AG09309 (cell line): ENCODE data around the gene FOXP1.

Source experiments
- DNase-seq: peaks from one replicate; pipeline ENCODE4 v3.0.0-alpha.2; 2010; ENCODE audit warnings: low read depth
- H3K4me3 ChIP-seq: 2 replicates; pipeline ENCODE4 v1.5.1; 2011; ENCODE audit warnings: mild to moderate bottlenecking, low read depth, low read length, moderate library complexity; ENCODE audit not compliant: control insufficient read depth
- TF ChIP-seq, protein P1 (sequence below): IDR thresholded peaks from 2 replicates; pipeline ENCODE4 v1.5.1; 2011; ENCODE audit warnings: mild to moderate bottlenecking, low read depth, low read length, inconsistent platforms; ENCODE audit not compliant: insufficient read depth, control insufficient read depth; ENCODE audit errors: missing control alignments

The FOXP1 gene

DNA sequence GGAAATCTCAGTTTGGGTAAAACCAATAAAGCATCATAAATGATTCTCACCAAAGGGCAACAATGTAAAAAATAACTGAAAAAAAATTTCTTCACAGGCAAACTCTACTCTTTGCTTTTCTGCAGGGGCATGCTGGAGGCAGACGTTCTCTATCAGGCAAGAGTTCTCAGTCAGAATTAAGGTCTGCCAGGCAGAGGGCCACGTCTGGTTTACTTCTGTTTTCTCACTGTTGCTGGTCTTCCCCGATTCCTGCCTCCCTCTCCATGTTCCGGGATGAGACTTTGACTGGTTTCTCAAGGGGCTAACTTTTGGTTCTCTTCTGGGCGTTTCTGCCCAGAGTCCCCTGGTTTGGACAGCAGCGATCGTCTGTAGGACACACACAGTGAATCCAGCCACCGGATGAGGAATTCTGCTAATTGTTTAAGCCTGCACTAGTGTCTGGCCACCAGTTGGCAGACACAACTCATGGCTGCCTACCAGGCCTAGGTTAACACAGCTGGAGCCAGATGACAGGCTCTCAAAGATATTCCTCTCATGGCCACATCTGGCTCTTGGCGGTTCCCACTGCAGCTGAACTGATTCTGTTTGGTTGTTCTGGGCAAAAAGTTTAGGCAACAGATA, 273.1 kb downstream of the FOXP1 start:
- TF ChIP-seq, protein P1, sequence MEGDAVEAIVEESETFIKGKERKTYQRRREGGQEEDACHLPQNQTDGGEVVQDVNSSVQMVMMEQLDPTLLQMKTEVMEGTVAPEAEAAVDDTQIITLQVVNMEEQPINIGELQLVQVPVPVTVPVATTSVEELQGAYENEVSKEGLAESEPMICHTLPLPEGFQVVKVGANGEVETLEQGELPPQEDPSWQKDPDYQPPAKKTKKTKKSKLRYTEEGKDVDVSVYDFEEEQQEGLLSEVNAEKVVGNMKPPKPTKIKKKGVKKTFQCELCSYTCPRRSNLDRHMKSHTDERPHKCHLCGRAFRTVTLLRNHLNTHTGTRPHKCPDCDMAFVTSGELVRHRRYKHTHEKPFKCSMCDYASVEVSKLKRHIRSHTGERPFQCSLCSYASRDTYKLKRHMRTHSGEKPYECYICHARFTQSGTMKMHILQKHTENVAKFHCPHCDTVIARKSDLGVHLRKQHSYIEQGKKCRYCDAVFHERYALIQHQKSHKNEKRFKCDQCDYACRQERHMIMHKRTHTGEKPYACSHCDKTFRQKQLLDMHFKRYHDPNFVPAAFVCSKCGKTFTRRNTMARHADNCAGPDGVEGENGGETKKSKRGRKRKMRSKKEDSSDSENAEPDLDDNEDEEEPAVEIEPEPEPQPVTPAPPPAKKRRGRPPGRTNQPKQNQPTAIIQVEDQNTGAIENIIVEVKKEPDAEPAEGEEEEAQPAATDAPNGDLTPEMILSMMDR = peak; percentile 30
- H3K4me3 ChIP-seq = no peak overlapping the region
- peak; percentile 44 for DNase-seq

DNA sequence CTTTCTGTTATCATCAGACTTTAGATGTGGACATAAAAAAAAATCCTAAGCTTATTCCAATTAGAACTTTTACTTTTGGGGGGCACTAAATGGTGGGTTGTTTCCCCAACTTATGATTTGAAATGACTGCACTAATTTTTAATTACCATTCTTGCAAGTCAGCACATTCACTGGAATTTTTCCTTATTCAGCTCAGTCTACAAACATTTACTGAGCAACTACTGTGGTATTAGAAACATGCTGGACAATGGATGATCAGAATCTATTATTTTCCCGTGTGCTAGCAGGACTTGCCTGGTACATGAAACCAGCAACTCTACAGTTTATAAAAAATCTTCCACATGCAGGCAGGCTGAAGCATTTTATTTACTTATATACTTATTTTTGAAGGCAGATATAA, 273.6 kb downstream of the FOXP1 start:
- no peak overlapping the region for H3K4me3 ChIP-seq
- no peak for DNase-seq
- TF ChIP-seq, protein P1 = no peak

DNA sequence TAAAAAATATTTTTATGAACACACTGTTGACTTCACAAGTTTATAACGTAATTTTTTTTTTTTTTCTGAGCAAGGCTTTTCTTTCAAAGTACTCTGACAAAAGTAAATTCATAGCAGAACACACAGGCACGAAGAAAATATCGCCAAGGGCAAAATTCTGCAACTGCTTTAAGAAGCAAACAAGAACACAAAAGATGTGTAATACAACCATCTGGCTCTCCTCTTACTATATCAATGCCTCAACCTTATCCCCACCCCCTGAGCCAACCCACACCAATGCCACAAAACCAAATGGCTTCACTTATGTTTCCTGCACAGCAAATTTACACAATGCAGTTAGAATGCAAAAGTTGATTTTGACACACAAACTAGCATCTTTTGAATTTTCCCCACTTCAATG, 274.2 kb downstream of the FOXP1 start:
- DNase-seq = no peak

DNA sequence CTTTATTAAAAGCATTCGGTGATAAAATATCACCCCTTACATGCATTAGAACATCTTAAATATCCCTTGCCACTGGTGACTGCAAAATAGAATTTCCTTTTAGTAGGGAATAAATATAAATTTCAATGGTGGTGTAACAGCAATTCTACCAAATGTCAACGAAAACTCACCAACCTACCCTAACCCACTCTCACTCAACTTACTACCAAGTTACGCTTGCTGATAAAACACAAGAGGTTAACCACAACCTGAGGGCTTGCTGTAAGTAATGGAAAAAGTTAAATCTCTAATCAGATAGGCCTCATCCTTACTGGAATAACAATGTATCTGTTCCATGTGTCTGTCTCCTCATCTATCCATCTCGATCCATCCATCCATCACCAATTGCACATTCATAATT, 274.7 kb downstream of the FOXP1 start:
- DNase-seq = no peak
- TF ChIP-seq, protein P1 = no peak
- no peak overlapping the region for H3K4me3 ChIP-seq

More for the DNA sequence above, 274.2 kb downstream of the FOXP1 start:
- TF ChIP-seq, protein P1 = no peak
- H3K4me3 ChIP-seq = no peak overlapping the region

DNA sequence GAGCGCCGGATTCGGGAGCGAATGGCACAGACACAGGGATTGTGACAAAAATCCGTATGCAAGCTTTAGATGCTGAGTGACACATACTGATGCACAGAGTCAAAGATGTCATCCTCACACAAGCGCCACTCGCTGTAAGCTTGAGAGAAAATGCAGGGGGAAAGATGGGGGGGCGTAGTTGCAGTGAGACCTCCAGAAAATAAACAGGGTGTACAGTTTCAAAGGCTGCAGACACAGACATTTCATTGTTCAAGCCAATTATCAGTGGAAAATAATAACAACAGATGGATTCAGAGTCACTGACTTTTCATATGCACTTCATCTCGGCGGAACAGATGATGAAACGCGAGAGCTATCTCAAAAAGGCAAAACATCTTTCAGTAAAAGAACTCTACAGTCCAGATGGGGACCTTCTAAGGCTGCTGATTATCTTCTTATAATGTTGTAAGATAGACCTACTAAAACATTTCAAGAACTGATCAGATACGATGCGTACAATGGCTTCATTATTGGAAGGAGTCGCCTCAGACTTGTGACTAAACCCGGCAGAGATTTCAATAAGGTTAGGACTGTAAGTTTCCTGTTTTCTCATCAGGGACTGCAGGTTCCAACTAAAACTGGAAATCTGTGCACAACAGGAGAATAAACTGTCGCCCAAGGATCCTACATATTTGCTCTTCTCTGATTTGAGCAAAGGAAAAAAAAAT, 275.4 kb downstream of the FOXP1 start:
- DNase-seq = no peak
- TF ChIP-seq, protein P1 = no peak

DNA sequence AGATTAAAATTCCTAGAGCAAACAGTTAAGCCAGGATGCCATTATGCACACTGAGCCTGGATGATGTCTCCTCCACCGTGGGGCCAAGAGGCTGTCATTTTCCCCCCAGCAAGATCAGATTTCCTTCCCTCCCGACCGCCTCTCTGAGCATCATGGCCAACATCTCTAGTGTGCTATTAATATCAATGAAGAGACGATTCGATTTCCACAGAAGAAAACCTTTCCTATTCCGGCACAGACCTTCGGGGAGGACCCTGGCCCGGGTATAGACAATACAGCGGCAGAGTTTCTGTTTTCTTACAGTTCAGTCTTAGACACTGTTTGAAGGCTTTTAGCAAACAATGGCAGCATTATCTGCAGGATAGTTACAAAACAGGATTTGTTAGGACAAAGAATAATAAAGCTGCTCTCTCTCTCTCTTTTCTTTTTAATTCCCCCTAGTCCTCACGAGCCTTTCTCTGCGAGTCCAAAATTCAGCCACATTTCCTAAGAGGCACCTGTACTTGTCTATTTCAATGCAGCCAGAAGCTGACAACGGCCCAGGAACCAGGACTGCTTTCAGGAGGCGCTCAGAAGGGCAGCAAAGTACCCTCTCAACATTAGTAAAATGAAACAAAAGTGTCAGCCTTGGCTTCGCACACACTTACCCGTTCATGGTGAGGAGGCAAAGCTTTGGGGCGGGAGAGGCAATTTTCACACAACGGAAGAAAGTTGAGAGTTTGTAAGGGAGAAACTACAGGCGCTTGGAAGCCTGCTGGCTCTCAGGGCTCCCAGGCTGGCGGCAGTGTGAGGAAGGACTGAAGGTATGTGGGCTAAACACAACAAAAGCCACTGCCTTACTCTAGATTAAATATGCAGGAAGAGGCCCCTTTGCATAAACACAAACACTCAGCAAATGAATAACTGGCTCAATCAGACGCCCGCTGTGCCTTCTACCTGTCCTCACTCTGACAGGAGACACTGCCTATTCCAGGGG, 278.0 kb downstream of the FOXP1 start:
- TF ChIP-seq, protein P1 = no peak
- DNase-seq = no peak
- no peak overlapping the region for H3K4me3 ChIP-seq

More for the DNA sequence above, 275.4 kb downstream of the FOXP1 start:
- H3K4me3 ChIP-seq = no peak overlapping the region
